ENCODE measurements around the gene SLC25A44. TPM values are rescaled to one million over a fixed set of nuclear protein-coding genes. Genes with fewer than 3 reads are reported as not detected.

The SLC25A44 gene
- total RNA-seq, 1 experiment from 2014 or later: 33.0 TPM

DNA sequence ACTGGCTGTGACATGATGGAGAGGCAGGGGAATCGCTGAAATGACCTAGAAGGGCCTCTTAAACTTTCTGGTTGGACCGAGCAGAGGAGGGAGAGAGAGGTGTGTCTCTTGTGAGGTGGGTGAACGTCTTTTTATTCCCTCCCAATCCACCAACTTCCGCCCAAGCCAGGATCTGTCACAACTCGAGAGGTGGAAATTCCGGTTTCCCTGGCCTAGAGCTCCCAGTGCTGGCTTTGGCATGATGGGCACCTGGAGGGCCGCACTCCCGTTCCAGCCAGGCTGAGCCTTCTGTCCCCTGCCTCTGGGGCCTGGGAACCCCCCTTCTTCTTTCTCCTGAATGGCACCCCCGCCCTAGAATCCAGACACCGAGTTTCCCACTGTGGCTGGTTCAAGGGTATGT, 40.5 kb upstream of the SLC25A44 start, which contains the start of gene SEMA4A:
SEMA4A (plus strand) TSS at position 224 of the 400 bp plus-strand sequence. CDS start 994 bp downstream, outside the sequence.
- Histone ChIP-seq H3K27me3 (ENCODE audit: control insufficient read depth, insufficient read depth, low read length) (no peaks in the 10 kb centered on the region), H3K4me1 (ENCODE audit: control insufficient read depth, insufficient read depth, low read length) (no peaks in the 10 kb centered on the region; the same call in 1 of the 2 replicates), H3K27ac (ENCODE audit: low read length) (no peak within 1 kb of the TSS), H3K9me3 (ENCODE audit: control insufficient read depth, insufficient read depth, low read depth, low read length) (no peaks in the 10 kb centered on the region), H3K36me3 (ENCODE audit: control insufficient read depth, insufficient read depth, low read length) (no peaks in the 10 kb centered on the region), H3K4me3 (ENCODE audit: low read depth in 2 of 2, low read length in 2 of 2) (no peak within 1 kb of the TSS)
- no peak for TF ChIP-seq POLR2AphosphoS5 (IDR thresholded peaks at IDR 0.05; ENCODE audit: low read depth, low read length)
- TF ChIP-seq SIN3A (IDR thresholded peaks at IDR 0.05; ENCODE audit: borderline replicate concordance, insufficient read depth, low read depth, low read length): no peak
- TF ChIP-seq, protein P1, sequence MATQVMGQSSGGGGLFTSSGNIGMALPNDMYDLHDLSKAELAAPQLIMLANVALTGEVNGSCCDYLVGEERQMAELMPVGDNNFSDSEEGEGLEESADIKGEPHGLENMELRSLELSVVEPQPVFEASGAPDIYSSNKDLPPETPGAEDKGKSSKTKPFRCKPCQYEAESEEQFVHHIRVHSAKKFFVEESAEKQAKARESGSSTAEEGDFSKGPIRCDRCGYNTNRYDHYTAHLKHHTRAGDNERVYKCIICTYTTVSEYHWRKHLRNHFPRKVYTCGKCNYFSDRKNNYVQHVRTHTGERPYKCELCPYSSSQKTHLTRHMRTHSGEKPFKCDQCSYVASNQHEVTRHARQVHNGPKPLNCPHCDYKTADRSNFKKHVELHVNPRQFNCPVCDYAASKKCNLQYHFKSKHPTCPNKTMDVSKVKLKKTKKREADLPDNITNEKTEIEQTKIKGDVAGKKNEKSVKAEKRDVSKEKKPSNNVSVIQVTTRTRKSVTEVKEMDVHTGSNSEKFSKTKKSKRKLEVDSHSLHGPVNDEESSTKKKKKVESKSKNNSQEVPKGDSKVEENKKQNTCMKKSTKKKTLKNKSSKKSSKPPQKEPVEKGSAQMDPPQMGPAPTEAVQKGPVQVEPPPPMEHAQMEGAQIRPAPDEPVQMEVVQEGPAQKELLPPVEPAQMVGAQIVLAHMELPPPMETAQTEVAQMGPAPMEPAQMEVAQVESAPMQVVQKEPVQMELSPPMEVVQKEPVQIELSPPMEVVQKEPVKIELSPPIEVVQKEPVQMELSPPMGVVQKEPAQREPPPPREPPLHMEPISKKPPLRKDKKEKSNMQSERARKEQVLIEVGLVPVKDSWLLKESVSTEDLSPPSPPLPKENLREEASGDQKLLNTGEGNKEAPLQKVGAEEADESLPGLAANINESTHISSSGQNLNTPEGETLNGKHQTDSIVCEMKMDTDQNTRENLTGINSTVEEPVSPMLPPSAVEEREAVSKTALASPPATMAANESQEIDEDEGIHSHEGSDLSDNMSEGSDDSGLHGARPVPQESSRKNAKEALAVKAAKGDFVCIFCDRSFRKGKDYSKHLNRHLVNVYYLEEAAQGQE (IDR thresholded peaks at IDR 0.05; ENCODE audit: insufficient read depth in 1 of 2, low read depth in 2 of 2, low read length in 1 of 2): no peak
- no peak for TF ChIP-seq TCF7L2 (IDR thresholded peaks at IDR 0.05; ENCODE audit: low read depth, low read length)
- TF ChIP-seq, protein P2, sequence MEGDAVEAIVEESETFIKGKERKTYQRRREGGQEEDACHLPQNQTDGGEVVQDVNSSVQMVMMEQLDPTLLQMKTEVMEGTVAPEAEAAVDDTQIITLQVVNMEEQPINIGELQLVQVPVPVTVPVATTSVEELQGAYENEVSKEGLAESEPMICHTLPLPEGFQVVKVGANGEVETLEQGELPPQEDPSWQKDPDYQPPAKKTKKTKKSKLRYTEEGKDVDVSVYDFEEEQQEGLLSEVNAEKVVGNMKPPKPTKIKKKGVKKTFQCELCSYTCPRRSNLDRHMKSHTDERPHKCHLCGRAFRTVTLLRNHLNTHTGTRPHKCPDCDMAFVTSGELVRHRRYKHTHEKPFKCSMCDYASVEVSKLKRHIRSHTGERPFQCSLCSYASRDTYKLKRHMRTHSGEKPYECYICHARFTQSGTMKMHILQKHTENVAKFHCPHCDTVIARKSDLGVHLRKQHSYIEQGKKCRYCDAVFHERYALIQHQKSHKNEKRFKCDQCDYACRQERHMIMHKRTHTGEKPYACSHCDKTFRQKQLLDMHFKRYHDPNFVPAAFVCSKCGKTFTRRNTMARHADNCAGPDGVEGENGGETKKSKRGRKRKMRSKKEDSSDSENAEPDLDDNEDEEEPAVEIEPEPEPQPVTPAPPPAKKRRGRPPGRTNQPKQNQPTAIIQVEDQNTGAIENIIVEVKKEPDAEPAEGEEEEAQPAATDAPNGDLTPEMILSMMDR (IDR thresholded peaks at IDR 0.05): no peak
- DNase-seq (ENCODE audit: low read depth, low spot score) (no peak), ATAC-seq (no peak)
- POLR2A ChIA-PET: no interaction called here
- CTCF ChIA-PET: no interaction called here
- intact Hi-C loops (cut with micrococcal nuclease; ENCODE audit: unreplicated experiment) (no loop called here), in situ Hi-C loops (cut with HindIII; ENCODE audit: low pct_unique_long_range_greater_than_20kb, low sequenced_read_pairs) (no loop called here)
- BruUV-seq (replicated peaks): no TSS peak

DNA sequence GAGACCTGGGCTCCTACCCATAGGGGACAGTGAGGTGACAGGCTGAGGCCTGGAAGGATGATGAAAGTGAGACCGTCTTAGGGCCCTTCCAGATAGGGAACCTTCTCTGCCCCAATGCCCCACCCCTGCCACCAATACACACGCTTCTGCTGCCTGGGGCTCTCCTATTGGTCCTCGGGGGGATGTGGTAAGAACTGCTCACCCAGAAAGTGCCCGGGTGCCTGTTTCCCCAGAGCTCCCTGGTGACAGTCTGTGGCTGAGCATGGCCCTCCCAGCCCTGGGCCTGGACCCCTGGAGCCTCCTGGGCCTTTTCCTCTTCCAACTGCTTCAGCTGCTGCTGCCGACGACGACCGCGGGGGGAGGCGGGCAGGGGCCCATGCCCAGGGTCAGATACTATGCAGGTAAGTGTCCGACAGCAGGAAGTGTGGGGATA, 39.6 kb upstream of the SLC25A44 start:
- ATAC-seq (peak; percentile 14; the same call in 1 of the 2 replicates), DNase-seq (ENCODE audit: low read depth, low spot score) (no peak)
- intact Hi-C loops (cut with micrococcal nuclease; ENCODE audit: unreplicated experiment): no loop called here
- no TSS peak for BruUV-seq (replicated peaks)
- in situ Hi-C loops (cut with HindIII; ENCODE audit: low pct_unique_long_range_greater_than_20kb, low sequenced_read_pairs): no loop called here
- POLR2A ChIA-PET: interaction anchor here (0.6 kb wide), 1 partner anchor 29 kb away, joined by 7 read pairs; no protein-coding TSS in a partner anchor
- CTCF ChIA-PET: no interaction called here
- H3K4me3 ChIP-seq (ENCODE audit: low read depth in 2 of 2, low read length in 2 of 2): no peak overlapping the region
- H3K27ac ChIP-seq (ENCODE audit: low read length): no peak overlapping the region
- no peaks in the 10 kb centered on the region; the same call in 1 of the 2 replicates for H3K4me1 ChIP-seq (ENCODE audit: control insufficient read depth, insufficient read depth, low read length)
- H3K27me3 ChIP-seq (ENCODE audit: control insufficient read depth, insufficient read depth, low read length): no peaks in the 10 kb centered on the region
- no peaks in the 10 kb centered on the region for H3K36me3 ChIP-seq (ENCODE audit: control insufficient read depth, insufficient read depth, low read length)
- H3K9me3 ChIP-seq (ENCODE audit: control insufficient read depth, insufficient read depth, low read depth, low read length): no peaks in the 10 kb centered on the region
- TF ChIP-seq, protein P1 (IDR thresholded peaks at IDR 0.05; ENCODE audit: insufficient read depth in 1 of 2, low read depth in 2 of 2, low read length in 1 of 2): no peak
- TF ChIP-seq, protein P2 (IDR thresholded peaks at IDR 0.05): no peak
- TF ChIP-seq TCF7L2 (IDR thresholded peaks at IDR 0.05; ENCODE audit: low read depth, low read length) (no peak), SIN3A (IDR thresholded peaks at IDR 0.05; ENCODE audit: borderline replicate concordance, insufficient read depth, low read depth, low read length) (no peak), POLR2AphosphoS5 (IDR thresholded peaks at IDR 0.05; ENCODE audit: low read depth, low read length) (no peak)
